Right kidney (tissue), 1 donor: ENCODE measurements around the gene RNGTT.
"Not testable (repeated sequence)": the region's sequence is repeated elsewhere in the genome, so short reads cannot be mapped to it uniquely, and the experiment has no call there.

Experiments used
- DNase-seq: peaks from one replicate; pipeline ENCODE4 v3.0.0-alpha.2; 2016

Gene RNGTT

GRCh38 chr6:88913471-88913870, 49.9 kb downstream of the RNGTT start:
- DNase-seq: no peak

GRCh38 chr6:88910922-88911778, 52.3 kb downstream of the RNGTT start:
- no peak for DNase-seq

GRCh38 chr6:88908598-88909548, 54.5 kb downstream of the RNGTT start:
- DNase-seq: no peak

GRCh38 chr6:88907148-88907547, 56.3 kb downstream of the RNGTT start:
- DNase-seq: not testable (repeated sequence)

- no peak for DNase-seq
These were observed 63.7 kb downstream of the RNGTT start for GRCh38 chr6:88899569-88900316.

GRCh38 chr6:88895911-88896310, 67.5 kb downstream of the RNGTT start:
- no peak for DNase-seq

- DNase-seq: no peak
These were observed 72.3 kb downstream of the RNGTT start for GRCh38 chr6:88890860-88891845.

- no peak for DNase-seq
These were observed 73.0 kb downstream of the RNGTT start for GRCh38 chr6:88890394-88890793.

GRCh38 chr6:88884361-88884760, 79.1 kb downstream of the RNGTT start:
- no peak for DNase-seq

GRCh38 chr6:88882536-88882935, 80.9 kb downstream of the RNGTT start:
- no peak for DNase-seq

- no peak for DNase-seq
These were observed 82.0 kb downstream of the RNGTT start for GRCh38 chr6:88881451-88881850.

- DNase-seq: no peak
These were observed 83.4 kb downstream of the RNGTT start for GRCh38 chr6:88880021-88880420.

GRCh38 chr6:88877893-88878292, 85.5 kb downstream of the RNGTT start:
- no peak for DNase-seq

- DNase-seq: no peak
These were observed 90.5 kb downstream of the RNGTT start for GRCh38 chr6:88872962-88873361.

GRCh38 chr6:88871498-88871897, 91.9 kb downstream of the RNGTT start:
- no peak for DNase-seq

- no peak for DNase-seq
These were observed 92.6 kb downstream of the RNGTT start for GRCh38 chr6:88870717-88871330.

GRCh38 chr6:88869263-88870020, 94.0 kb downstream of the RNGTT start:
- DNase-seq: no peak

GRCh38 chr6:88867841-88868731, 95.3 kb downstream of the RNGTT start:
- DNase-seq: no peak

GRCh38 chr6:88866856-88867255, 96.6 kb downstream of the RNGTT start:
- DNase-seq: no peak
